H1 (cell line): ENCODE data around the gene KLHL28. TPM values are rescaled to one million over a fixed set of nuclear protein-coding genes. Genes with fewer than 3 reads are reported as not detected.

Experiments used
- CTCF ChIA-PET: fragments of 300-600 bp; sonication (Branson Sonifier 250); formaldehyde crosslinking; loops from one replicate; lab custom pipeline; 2021; ENCODE audit not compliant: partially characterized antibody; lab: Charles Lee
- POLR2A ChIA-PET: fragments of 300-600 bp; sonication (Branson Sonifier 250); formaldehyde crosslinking; loops from one replicate; lab custom pipeline; 2021; ENCODE audit warnings: inconsistent platforms; ENCODE audit not compliant: partially characterized antibody; lab: Charles Lee
- DNase-seq, 2 experiments: peaks; one replicate each; pipeline versions ENCODE4 v3.0.0 to v3.0.0-alpha.2; 2010 to 2022; ENCODE audit warnings: low spot score in 2 of 2, low read depth in 1 of 2, mixed read lengths in 1 of 2
- FAIRE-seq: peaks from 2 replicates; lab custom pipeline; 2011; peaks lifted over from hg19 to GRCh38; lab: Jason Lieb, UNC
- H2AFZ ChIP-seq: 2 replicates; pipeline ENCODE4 v1.8.1; 2012; ENCODE audit warnings: low read length, inconsistent platforms
- H2AK5ac ChIP-seq: 2 replicates; pipeline ENCODE4 v1.6.1; 2013; ENCODE audit warnings: low read depth, low read length
- H2BK120ac ChIP-seq: replicated peaks from 2 replicates; pipeline ENCODE3; 2013; ENCODE audit warnings: low read depth, low read length, inconsistent platforms
- H2BK12ac ChIP-seq: 2 replicates; pipeline ENCODE4 v1.6.1; 2013; ENCODE audit warnings: low read depth, low read length
- H2BK15ac ChIP-seq: 2 replicates; pipeline ENCODE4 v1.6.1; 2013; ENCODE audit warnings: low read length
- H2BK20ac ChIP-seq: 2 replicates; pipeline ENCODE4 v1.6.1; 2013; ENCODE audit warnings: low read length
- H2BK5ac ChIP-seq: 2 replicates; pipeline ENCODE4 v1.6.1; 2013; ENCODE audit warnings: low read depth, low read length
- H3K14ac ChIP-seq: 2 replicates; pipeline ENCODE4 v1.6.1; 2013; ENCODE audit warnings: inconsistent platforms; ENCODE audit not compliant: insufficient read length
- H3K18ac ChIP-seq: 2 replicates; pipeline ENCODE4 v1.6.1; 2013; ENCODE audit warnings: low read length; ENCODE audit errors: extremely low read depth
- H3K23ac ChIP-seq: 2 replicates; pipeline ENCODE4 v1.6.1; 2013; ENCODE audit warnings: inconsistent platforms; ENCODE audit not compliant: insufficient read length
- H3K23me2 ChIP-seq: 2 replicates; pipeline ENCODE4 v1.6.1; 2013; ENCODE audit warnings: low read depth, low read length
- H3K27ac ChIP-seq: 2 replicates; pipeline ENCODE4 v1.6.1; 2011; ENCODE audit warnings: low read depth, low read length, inconsistent platforms
- H3K27me3 ChIP-seq, 4 experiments: replicated peaks in 1 of 4; 1 replicate in 1 of 4; 2 replicates in 3 of 4; pipeline versions ENCODE4 v1.6.1 to v1.8.1; 2011 to 2013; ENCODE audit warnings: low read length in 3 of 4, mild to moderate bottlenecking in 3 of 4, inconsistent platforms in 2 of 4, mixed read lengths in 2 of 4, moderate library complexity in 1 of 4; ENCODE audit not compliant: control insufficient read depth in 3 of 4, insufficient read depth in 3 of 4; ENCODE audit errors: extremely low read depth in 1 of 4
- H3K36me3 ChIP-seq, 4 experiments: 2 replicates each; pipeline versions ENCODE4 v1.6.1 to v1.8.1; 2011 to 2013; ENCODE audit warnings: mild to moderate bottlenecking in 4 of 4, low read length in 3 of 4, moderate library complexity in 2 of 4, control low read depth in 1 of 4, inconsistent platforms in 1 of 4; ENCODE audit not compliant: insufficient read depth in 4 of 4, control insufficient read depth in 2 of 4
- H3K4ac ChIP-seq: replicated peaks from 2 replicates; pipeline ENCODE3; 2013; ENCODE audit warnings: low read length, low read depth, mixed read lengths, inconsistent platforms; ENCODE audit not compliant: insufficient read length
- H3K4me1 ChIP-seq, 4 experiments: replicated peaks in 1 of 4; 1 replicate in 1 of 4; 2 replicates in 3 of 4; pipeline versions ENCODE4 v1.6.1 to v1.8.1; 2011 to 2013; ENCODE audit warnings: low read length in 3 of 4, inconsistent platforms in 2 of 4, mixed read lengths in 1 of 4; ENCODE audit not compliant: insufficient read depth in 4 of 4, control insufficient read depth in 3 of 4
- H3K4me2 ChIP-seq, 2 experiments: 2 replicates each; pipeline versions ENCODE4 v1.6.1 to v1.8.1; 2011 to 2013; ENCODE audit warnings: low read depth in 2 of 2, low read length in 2 of 2, control low read depth in 1 of 2, inconsistent platforms in 1 of 2, mild to moderate bottlenecking in 1 of 2; ENCODE audit not compliant: insufficient read depth in 1 of 2
- H3K4me3 ChIP-seq, 4 experiments: fragments of 200-600, 300-600 bp in 1 of 4; sonication (generic), shearing (Covaris generic), sonication (Bioruptor Twin) in 1 of 4; 2 replicates each; pipeline versions ENCODE4 v1.5.1 to v1.8.1; 2011 to 2016; ENCODE audit warnings: low read length in 4 of 4, low read depth in 3 of 4, control low read depth in 2 of 4, inconsistent platforms in 2 of 4, mild to moderate bottlenecking in 2 of 4, mixed read lengths in 1 of 4, moderate library complexity in 1 of 4; ENCODE audit not compliant: insufficient read depth in 2 of 4; ENCODE audit errors: extremely low read depth in 1 of 4
- H3K56ac ChIP-seq: replicated peaks from 2 replicates; pipeline ENCODE3; 2013; ENCODE audit warnings: low read depth, mild to moderate bottlenecking, mixed read lengths, low read length, inconsistent platforms; ENCODE audit not compliant: insufficient read length
- H3K79me1 ChIP-seq: 2 replicates; pipeline ENCODE4 v1.6.1; 2013; ENCODE audit warnings: low read depth, low read length, control low read depth
- H3K79me2 ChIP-seq, 2 experiments: 2 replicates each; pipeline versions ENCODE4 v1.6.1 to v1.8.1; 2012 to 2013; ENCODE audit warnings: low read length in 2 of 2, mild to moderate bottlenecking in 2 of 2, inconsistent platforms in 1 of 2; ENCODE audit not compliant: insufficient read depth in 2 of 2, control insufficient read depth in 1 of 2
- H3K9ac ChIP-seq, 4 experiments: replicated peaks in 1 of 4; 1 replicate in 1 of 4; 2 replicates in 3 of 4; pipeline versions ENCODE4 v1.6.1 to v1.8.1; 2011 to 2013; ENCODE audit warnings: low read depth in 3 of 4, low read length in 3 of 4, control low read depth in 2 of 4, mild to moderate bottlenecking in 2 of 4, moderate library complexity in 2 of 4, inconsistent platforms in 1 of 4; ENCODE audit errors: extremely low read depth in 1 of 4
- H3K9me3 ChIP-seq, 2 experiments: 2 replicates each; pipeline versions ENCODE4 v1.6.1 to v1.8.1; 2012 to 2013; ENCODE audit warnings: mild to moderate bottlenecking in 2 of 2, moderate library complexity in 2 of 2, control low read depth in 1 of 2, inconsistent platforms in 1 of 2, low read depth in 1 of 2, low read length in 1 of 2, mixed read lengths in 1 of 2; ENCODE audit not compliant: insufficient read depth in 2 of 2
- H4K20me1 ChIP-seq, 2 experiments: replicated peaks in 1 of 2; 2 replicates each; pipeline versions ENCODE3 to v1.8.1; 2011 to 2013; ENCODE audit warnings: inconsistent platforms in 2 of 2, low read length in 2 of 2, mild to moderate bottlenecking in 1 of 2; ENCODE audit not compliant: insufficient read depth in 2 of 2, control insufficient read depth in 1 of 2
- H4K5ac ChIP-seq: 2 replicates; pipeline ENCODE4 v1.6.1; 2013; ENCODE audit warnings: low read length, low read depth, mixed read lengths, inconsistent platforms; ENCODE audit not compliant: insufficient read length
- H4K8ac ChIP-seq: 2 replicates; pipeline ENCODE4 v1.8.0; 2013; ENCODE audit warnings: mild to moderate bottlenecking, moderate library complexity, low read length, inconsistent platforms; ENCODE audit not compliant: insufficient read depth; ENCODE audit errors: extremely low read depth
- H4K91ac ChIP-seq: replicated peaks from 2 replicates; pipeline ENCODE3; 2013; ENCODE audit warnings: low read length, mixed read lengths, inconsistent platforms; ENCODE audit not compliant: insufficient read length
- ASH2L ChIP-seq: fragments of 200-600, 300-600 bp; sonication (generic); IDR thresholded peaks from one replicate; pipeline ENCODE4 v1.7.1; 2017; ENCODE audit warnings: low read length
- PHF8 ChIP-seq: fragments of 200-600 bp; sonication (generic); conservative IDR thresholded peaks from 2 replicates; pipeline ENCODE4 v1.7.1; 2012; ENCODE audit warnings: low read depth, mild to moderate bottlenecking, inconsistent platforms, low read length, moderate library complexity
- ZNF274 ChIP-seq: IDR thresholded peaks from 2 replicates; pipeline ENCODE4 v1.7.0; 2012; ENCODE audit warnings: low read length, borderline replicate concordance; ENCODE audit errors: extremely low read depth
- polyA plus RNA-seq, 7 experiments: library from polyadenylated mRNA; depleted of rRNA in 3 of 7; stranded (reverse) in 5 of 7; unstranded in 2 of 7; fragments of >200 nt in 5 of 7; fragments of 200-250 nt in 2 of 7; gene quantifications; 1 replicate in 5 of 7; 2 replicates in 1 of 7; 4 replicates in 1 of 7; pipeline versions ENCODE4 v1.2.1 to v1.2.3, GENCODE V29; 2011 to 2013; ENCODE audit warnings: missing spikeins in 2 of 7, mixed read lengths in 2 of 7
- total RNA-seq: library from RNA; stranded (reverse); fragmentation: NEBNext Ultra II Directional; extraction: Animal tissue kit (Norgen Biotek cat#: 25700); gene quantifications from 2 replicates; pipeline ENCODE4 v1.2.1, GENCODE V29; 2021
- TF ChIP-seq, protein P1 (sequence below): IDR thresholded peaks from 2 replicates; pipeline ENCODE4 v1.6.1; 2011; ENCODE audit warnings: low read depth, mild to moderate bottlenecking, low read length; ENCODE audit not compliant: insufficient read depth
- TF ChIP-seq, protein P2 (sequence below), 3 experiments: IDR thresholded peaks; 1 replicate in 2 of 3; 2 replicates in 1 of 3; pipeline versions ENCODE4 v1.5.1 to v1.6.1; 2011; ENCODE audit warnings: low read length in 3 of 3, mild to moderate bottlenecking in 3 of 3, inconsistent platforms in 2 of 3, low read depth in 1 of 3, moderate library complexity in 1 of 3; ENCODE audit not compliant: insufficient read depth in 1 of 3; ENCODE audit errors: control extremely low read depth in 1 of 3

KLHL28 gene
- total and polyA plus RNA-seq, 2 of the 8 experiments (the other 6 are each of a cell fraction or from before 2014, with no cell fraction given): 3.3 to 10.5 TPM

DNA sequence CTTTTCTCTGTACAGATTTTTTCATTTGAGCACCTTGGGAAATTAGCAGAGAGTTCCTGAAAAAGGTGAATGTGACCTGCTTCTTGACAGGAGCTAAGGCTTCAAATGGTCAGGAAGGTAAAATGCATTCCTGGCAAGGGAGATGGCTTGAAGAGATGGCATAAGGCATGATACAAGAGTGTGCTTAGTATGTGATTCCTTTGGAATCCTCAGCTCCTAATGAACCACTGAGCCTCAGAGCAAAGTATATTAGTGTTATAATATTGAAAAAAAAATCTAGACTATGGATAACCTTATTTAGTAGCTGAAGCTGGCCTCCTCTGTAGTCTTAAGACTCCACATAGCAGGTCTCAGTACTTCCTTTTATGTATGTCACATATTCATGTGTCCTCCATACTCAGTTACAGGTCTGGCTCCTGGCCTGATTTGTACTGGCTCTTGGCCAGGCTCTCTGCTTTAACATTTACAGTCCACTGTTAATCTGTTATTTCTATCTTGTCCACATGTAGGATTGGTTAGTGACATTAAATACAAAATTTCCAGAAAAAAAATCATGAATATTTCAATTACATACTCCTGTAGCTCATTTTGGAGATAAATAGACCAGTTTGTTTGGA, 18.1 kb upstream of the KLHL28 start:
- ChIA-PET POLR2A (interaction anchor here (1.4 to 1.8 kb wide), 2 partner anchors 18 to 30 kb away, joined by 3 to 9 read pairs; partner anchors contain the start of genes KLHL28 and TOGARAM1), CTCF (interaction anchor here (0.6 to 1.8 kb wide), 3 partner anchors 16 to 156 kb away, joined by 3 to 7 read pairs (median 3); partner anchors contain the start of gene FANCM)
- H2BK12ac ChIP-seq: no peak overlapping the region
- no peak overlapping the region for H3K14ac ChIP-seq
- H3K27me3 ChIP-seq: peaks cover 0 to 1% (median 0%) of the 10 kb centered on the region in 4 experiments; a peak in 1 of 7 replicates
- no peak overlapping the region for H2AK5ac ChIP-seq
- H3K23me2 ChIP-seq: no peaks in the 10 kb centered on the region
- no peaks in the 10 kb centered on the region for H3K36me3 ChIP-seq
- FAIRE-seq (no peak), DNase-seq (no peak)
- no peak overlapping the region for H3K4me3 ChIP-seq
- H4K8ac ChIP-seq: no peak overlapping the region
- H2BK15ac ChIP-seq: no peak overlapping the region
- no peaks in the 10 kb centered on the region; the same call in 1 of the 2 replicates for H3K79me1 ChIP-seq
- no peak overlapping the region for H3K23ac ChIP-seq
- no peak overlapping the region for H4K5ac ChIP-seq
- no peaks in the 10 kb centered on the region for H3K4me1 ChIP-seq
- H2BK120ac ChIP-seq: no peak overlapping the region
- no peaks in the 10 kb centered on the region for H4K20me1 ChIP-seq
- H3K9ac ChIP-seq: no peak overlapping the region
- H2BK5ac ChIP-seq: no peak overlapping the region
- no peak overlapping the region for H2AFZ ChIP-seq
- H3K79me2 ChIP-seq: peaks cover 0 to 34% of the 10 kb centered on the region in 2 experiments; a peak in 2 of 4 replicates
- no peak overlapping the region for H3K18ac ChIP-seq
- no peak overlapping the region for H3K27ac ChIP-seq
- no peaks in the 10 kb centered on the region for H3K9me3 ChIP-seq
- no peak overlapping the region for H3K56ac ChIP-seq
- no peak overlapping the region for H2BK20ac ChIP-seq
- no peak overlapping the region for H3K4ac ChIP-seq
- no peak overlapping the region for H4K91ac ChIP-seq
- no peak for TF ChIP-seq PHF8
- TF ChIP-seq ASH2L: no peak
- no peak for TF ChIP-seq ZNF274
- TF ChIP-seq, protein P1, sequence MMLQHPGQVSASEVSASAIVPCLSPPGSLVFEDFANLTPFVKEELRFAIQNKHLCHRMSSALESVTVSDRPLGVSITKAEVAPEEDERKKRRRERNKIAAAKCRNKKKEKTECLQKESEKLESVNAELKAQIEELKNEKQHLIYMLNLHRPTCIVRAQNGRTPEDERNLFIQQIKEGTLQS: no peak
- TF ChIP-seq, protein P2, sequence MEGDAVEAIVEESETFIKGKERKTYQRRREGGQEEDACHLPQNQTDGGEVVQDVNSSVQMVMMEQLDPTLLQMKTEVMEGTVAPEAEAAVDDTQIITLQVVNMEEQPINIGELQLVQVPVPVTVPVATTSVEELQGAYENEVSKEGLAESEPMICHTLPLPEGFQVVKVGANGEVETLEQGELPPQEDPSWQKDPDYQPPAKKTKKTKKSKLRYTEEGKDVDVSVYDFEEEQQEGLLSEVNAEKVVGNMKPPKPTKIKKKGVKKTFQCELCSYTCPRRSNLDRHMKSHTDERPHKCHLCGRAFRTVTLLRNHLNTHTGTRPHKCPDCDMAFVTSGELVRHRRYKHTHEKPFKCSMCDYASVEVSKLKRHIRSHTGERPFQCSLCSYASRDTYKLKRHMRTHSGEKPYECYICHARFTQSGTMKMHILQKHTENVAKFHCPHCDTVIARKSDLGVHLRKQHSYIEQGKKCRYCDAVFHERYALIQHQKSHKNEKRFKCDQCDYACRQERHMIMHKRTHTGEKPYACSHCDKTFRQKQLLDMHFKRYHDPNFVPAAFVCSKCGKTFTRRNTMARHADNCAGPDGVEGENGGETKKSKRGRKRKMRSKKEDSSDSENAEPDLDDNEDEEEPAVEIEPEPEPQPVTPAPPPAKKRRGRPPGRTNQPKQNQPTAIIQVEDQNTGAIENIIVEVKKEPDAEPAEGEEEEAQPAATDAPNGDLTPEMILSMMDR (IDR thresholded peaks at IDR 0.05; ENCODE audit: control extremely low read depth in 1 of 3, insufficient read depth in 1 of 3, low read depth in 1 of 3, low read length in 3 of 3): no peak
- no peak overlapping the region for H3K4me2 ChIP-seq
